Ishikawa (cell line): ENCODE data around the gene PIGV.

Experiments used
- CEBPB ChIP-seq: IDR thresholded peaks from 2 replicates; pipeline ENCODE4 v1.6.1; 2012
- CREB1 ChIP-seq: IDR thresholded peaks from 2 replicates; pipeline ENCODE4 v1.6.1; 2012; ENCODE audit warnings: low read depth
- EGR1 ChIP-seq: IDR thresholded peaks from 2 replicates; pipeline ENCODE4 v1.6.1; 2012
- EP300 ChIP-seq: IDR thresholded peaks from 2 replicates; pipeline ENCODE4 v1.6.1; 2012; ENCODE audit warnings: borderline replicate concordance
- FOXM1 ChIP-seq: IDR thresholded peaks from 2 replicates; pipeline ENCODE4 v1.6.1; 2012; ENCODE audit warnings: low read depth, borderline replicate concordance
- NFIC ChIP-seq: IDR thresholded peaks from 2 replicates; pipeline ENCODE4 v1.6.1; 2012
- RAD21 ChIP-seq: IDR thresholded peaks from 2 replicates; pipeline ENCODE4 v1.6.1; 2012; ENCODE audit warnings: low read depth
- TAF1 ChIP-seq: IDR thresholded peaks from 2 replicates; pipeline ENCODE4 v1.6.1; 2012; ENCODE audit warnings: low read depth, mild to moderate bottlenecking
- TCF12 ChIP-seq: IDR thresholded peaks from 2 replicates; pipeline ENCODE4 v1.6.1; 2012; ENCODE audit warnings: low read depth
- TEAD4 ChIP-seq: IDR thresholded peaks from 2 replicates; pipeline ENCODE4 v1.6.1; 2012
- YY1 ChIP-seq: IDR thresholded peaks from 2 replicates; pipeline ENCODE4 v1.6.1; 2012; ENCODE audit warnings: low read depth
- ZBTB7A ChIP-seq: IDR thresholded peaks from 2 replicates; pipeline ENCODE4 v1.6.1; 2012; ENCODE audit warnings: low read depth
- TF ChIP-seq, protein P1 (sequence below): IDR thresholded peaks from 2 replicates; pipeline ENCODE4 v1.6.1; 2012
- TF ChIP-seq, protein P2 (sequence below): IDR thresholded peaks from 2 replicates; pipeline ENCODE4 v1.6.1; 2012; ENCODE audit warnings: low read depth, mild to moderate bottlenecking
- TF ChIP-seq, protein P3 (sequence below): IDR thresholded peaks from 2 replicates; pipeline ENCODE4 v1.6.1; 2012

PIGV gene

DNA sequence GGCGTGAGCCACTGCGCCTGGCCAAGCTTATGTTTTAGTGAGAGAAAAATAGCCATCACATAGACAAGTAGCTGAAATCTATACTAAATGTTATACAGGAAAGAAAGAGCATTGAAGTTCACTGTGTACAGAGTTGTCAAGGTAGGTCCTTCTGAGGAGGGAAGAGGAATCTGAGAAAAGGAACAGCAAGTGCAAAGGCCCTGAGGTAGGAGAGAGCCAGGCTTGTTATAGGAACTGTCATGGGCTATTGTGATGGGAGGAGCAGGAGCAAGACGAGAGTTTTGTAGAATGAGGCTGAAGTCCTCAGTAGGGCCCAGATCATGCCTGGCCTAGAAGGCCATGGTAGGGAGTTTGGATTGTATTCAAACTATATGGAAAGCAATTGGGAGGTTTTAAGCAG is 43.3 kb downstream of the PIGV start:
- TF ChIP-seq FOXM1 (no peak), YY1 (no peak), CREB1 (no peak), EP300 (no peak), TCF12 (no peak), ZBTB7A (no peak), TAF1 (no peak), CEBPB (no peak), RAD21 (no peak), NFIC (no peak), EGR1 (no peak), TEAD4 (no peak)
- TF ChIP-seq, protein P1, sequence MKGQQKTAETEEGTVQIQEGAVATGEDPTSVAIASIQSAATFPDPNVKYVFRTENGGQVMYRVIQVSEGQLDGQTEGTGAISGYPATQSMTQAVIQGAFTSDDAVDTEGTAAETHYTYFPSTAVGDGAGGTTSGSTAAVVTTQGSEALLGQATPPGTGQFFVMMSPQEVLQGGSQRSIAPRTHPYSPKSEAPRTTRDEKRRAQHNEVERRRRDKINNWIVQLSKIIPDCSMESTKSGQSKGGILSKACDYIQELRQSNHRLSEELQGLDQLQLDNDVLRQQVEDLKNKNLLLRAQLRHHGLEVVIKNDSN: no peak
- TF ChIP-seq, protein P2, sequence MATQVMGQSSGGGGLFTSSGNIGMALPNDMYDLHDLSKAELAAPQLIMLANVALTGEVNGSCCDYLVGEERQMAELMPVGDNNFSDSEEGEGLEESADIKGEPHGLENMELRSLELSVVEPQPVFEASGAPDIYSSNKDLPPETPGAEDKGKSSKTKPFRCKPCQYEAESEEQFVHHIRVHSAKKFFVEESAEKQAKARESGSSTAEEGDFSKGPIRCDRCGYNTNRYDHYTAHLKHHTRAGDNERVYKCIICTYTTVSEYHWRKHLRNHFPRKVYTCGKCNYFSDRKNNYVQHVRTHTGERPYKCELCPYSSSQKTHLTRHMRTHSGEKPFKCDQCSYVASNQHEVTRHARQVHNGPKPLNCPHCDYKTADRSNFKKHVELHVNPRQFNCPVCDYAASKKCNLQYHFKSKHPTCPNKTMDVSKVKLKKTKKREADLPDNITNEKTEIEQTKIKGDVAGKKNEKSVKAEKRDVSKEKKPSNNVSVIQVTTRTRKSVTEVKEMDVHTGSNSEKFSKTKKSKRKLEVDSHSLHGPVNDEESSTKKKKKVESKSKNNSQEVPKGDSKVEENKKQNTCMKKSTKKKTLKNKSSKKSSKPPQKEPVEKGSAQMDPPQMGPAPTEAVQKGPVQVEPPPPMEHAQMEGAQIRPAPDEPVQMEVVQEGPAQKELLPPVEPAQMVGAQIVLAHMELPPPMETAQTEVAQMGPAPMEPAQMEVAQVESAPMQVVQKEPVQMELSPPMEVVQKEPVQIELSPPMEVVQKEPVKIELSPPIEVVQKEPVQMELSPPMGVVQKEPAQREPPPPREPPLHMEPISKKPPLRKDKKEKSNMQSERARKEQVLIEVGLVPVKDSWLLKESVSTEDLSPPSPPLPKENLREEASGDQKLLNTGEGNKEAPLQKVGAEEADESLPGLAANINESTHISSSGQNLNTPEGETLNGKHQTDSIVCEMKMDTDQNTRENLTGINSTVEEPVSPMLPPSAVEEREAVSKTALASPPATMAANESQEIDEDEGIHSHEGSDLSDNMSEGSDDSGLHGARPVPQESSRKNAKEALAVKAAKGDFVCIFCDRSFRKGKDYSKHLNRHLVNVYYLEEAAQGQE: no peak
- TF ChIP-seq, protein P3, sequence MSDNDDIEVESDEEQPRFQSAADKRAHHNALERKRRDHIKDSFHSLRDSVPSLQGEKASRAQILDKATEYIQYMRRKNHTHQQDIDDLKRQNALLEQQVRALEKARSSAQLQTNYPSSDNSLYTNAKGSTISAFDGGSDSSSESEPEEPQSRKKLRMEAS: no peak

DNA sequence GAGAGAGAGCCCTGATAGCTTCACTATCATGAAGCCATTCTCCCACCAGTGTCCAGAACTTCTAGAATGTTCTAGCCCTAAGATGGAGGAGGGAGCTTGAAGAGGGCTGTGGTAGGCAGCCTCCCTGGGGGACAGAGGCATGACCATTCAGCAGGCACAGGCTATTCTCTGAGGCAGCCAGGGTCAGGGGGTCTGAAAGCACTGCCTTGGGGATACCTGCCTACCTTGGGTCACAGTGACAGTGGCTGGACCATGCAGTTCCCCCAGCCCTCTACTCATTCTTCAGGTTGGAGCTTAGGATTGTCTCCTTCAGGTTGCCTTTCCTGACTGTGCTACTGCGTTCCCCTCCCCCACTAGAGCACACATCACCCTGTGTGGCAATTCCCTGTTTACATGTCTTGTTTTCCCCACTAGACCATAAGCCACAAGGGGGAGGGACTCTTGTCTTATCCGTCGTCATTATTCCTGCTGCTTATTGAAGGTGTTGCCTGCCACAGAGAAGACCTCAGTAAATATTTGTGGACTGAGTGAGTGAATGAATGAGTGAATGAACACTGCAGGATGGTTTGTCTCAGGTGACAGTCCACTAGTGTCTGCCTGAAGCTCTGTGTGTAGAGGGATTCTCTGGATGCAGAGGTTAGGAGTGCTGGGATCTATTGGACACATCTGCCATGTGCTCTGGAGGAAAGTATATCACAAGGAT is 43.9 kb downstream of the PIGV start:
- no peak for TF ChIP-seq CEBPB
- no peak for TF ChIP-seq TCF12
- TF ChIP-seq, protein P1: no peak
- TF ChIP-seq, protein P2: no peak
- no peak for TF ChIP-seq EP300
- TF ChIP-seq, protein P3: no peak
- TF ChIP-seq NFIC: no peak
- TF ChIP-seq TAF1: no peak
- no peak for TF ChIP-seq RAD21
- no peak for TF ChIP-seq FOXM1
- no peak for TF ChIP-seq EGR1
- no peak for TF ChIP-seq YY1
- no peak for TF ChIP-seq TEAD4
- no peak for TF ChIP-seq ZBTB7A
- no peak for TF ChIP-seq CREB1

DNA sequence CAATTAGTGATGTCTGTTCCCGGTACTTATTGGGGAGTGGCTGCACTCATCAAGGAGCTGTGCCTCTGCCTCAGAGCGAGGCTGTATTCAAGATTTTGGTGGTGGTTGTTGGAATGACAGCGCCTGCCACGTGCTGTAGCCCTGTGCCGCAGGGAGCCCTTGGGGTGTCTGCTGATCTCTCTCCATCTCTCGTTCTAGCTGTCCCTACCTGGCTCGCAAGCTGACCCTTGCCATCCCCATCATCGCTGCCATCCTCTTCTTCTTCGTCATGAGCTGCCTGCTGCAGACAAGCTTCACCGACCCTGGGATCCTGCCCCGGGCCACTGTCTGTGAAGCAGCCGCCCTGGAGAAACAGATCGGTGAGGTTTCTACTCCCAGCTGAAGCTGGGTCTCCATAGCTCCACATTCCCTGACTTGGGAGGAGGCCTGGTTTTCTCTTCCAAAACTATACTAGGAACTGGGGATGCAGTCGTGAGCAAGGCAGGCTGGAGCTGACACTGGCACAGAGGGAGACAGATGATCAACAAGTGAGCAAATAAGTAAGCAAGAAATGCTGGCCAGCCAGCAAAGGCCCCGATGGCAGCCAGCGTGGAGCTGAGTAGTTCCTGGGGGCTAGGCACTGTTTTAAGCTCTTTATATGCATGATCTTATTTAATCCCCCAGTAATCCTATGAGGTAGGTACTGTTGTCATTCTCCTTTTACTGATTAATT is 44.7 kb downstream of the PIGV start:
- TF ChIP-seq, protein P3: no peak
- TF ChIP-seq NFIC (no peak), ZBTB7A (no peak), CEBPB (no peak)

DNA sequence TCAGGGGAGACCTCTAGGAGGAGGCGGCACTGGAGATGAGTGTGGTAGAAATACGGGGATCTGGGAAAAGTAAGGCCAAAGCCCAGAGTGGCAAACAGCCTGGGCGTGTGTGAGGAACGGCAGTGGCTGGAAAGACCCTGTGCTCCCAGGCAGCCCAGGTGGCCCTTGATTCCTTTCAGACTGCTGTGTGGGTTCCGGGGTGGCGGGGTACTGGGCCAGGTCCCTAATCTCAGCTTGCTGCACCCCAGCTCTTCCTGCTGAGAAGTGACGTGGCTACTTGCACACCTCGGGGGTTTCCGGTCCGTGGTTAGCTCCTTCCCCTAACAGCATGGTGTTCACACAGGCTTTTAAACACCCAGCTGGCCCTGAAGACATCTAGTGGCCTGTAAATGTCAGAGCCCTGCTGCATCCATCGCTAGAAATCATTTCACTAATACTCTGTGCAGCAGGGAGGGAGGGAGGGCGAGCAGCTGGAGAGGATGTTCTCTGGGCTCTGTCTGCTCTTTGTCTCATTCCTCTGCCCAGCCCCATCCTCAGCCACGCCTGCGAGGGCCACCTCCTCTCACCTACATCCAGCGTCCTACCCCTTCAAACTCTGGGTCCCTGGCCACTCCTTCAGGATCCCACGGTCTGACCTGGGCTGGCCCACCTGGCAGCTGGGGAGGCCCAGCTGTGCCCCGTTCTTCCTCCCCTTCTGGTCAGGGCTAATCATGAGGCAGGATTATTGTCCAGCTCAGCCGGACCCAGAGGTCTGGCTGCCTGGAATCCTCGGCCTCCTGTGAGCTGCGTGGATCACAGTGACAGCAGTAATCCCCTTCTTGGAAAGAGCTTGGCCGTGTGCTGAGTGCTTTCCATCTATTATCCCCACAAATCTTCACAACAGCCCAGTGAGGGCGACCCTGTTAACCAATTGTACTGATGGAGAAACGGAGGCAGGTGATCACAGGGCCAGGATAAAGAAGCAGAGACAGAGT is 46.0 kb downstream of the PIGV start:
- TF ChIP-seq RAD21 (no peak), FOXM1 (no peak), NFIC (no peak), YY1 (no peak), TEAD4 (no peak)
- TF ChIP-seq, protein P1: no peak
- TF ChIP-seq, protein P3: no peak
